AG04449 (cell line): Measurements from ENCODE around the gene TMEM94.

Experiments used
- CTCF ChIA-PET: fragments of 350-600 bp; formaldehyde crosslinking; extraction: SDS; loops from one replicate; lab custom pipeline; 2021; ENCODE audit warnings: antibody characterized with exemption; lab: Yijun Ruan, JAX
- POLR2A ChIA-PET: fragments of 400-600, 350-600 bp; formaldehyde crosslinking; extraction: SDS; loops from one replicate; lab custom pipeline; 2020; ENCODE audit warnings: antibody characterized with exemption, inconsistent platforms; lab: Yijun Ruan, JAX
- DNase-seq: peaks from one replicate; pipeline ENCODE4 v3.0.0-alpha.2; 2010; ENCODE audit warnings: low read depth, low spot score
- H3K4me3 ChIP-seq: 2 replicates; pipeline ENCODE4 v1.5.1; 2011; ENCODE audit warnings: low read depth, mild to moderate bottlenecking, control low read depth, low read length
- TF ChIP-seq, protein P1 (sequence below): IDR thresholded peaks from one replicate; pipeline ENCODE4 v1.5.1; 2011; ENCODE audit warnings: mild to moderate bottlenecking, moderate library complexity, low read length, control low read depth, inconsistent platforms; ENCODE audit not compliant: insufficient read depth; ENCODE audit errors: missing control alignments

TMEM94 gene

DNA sequence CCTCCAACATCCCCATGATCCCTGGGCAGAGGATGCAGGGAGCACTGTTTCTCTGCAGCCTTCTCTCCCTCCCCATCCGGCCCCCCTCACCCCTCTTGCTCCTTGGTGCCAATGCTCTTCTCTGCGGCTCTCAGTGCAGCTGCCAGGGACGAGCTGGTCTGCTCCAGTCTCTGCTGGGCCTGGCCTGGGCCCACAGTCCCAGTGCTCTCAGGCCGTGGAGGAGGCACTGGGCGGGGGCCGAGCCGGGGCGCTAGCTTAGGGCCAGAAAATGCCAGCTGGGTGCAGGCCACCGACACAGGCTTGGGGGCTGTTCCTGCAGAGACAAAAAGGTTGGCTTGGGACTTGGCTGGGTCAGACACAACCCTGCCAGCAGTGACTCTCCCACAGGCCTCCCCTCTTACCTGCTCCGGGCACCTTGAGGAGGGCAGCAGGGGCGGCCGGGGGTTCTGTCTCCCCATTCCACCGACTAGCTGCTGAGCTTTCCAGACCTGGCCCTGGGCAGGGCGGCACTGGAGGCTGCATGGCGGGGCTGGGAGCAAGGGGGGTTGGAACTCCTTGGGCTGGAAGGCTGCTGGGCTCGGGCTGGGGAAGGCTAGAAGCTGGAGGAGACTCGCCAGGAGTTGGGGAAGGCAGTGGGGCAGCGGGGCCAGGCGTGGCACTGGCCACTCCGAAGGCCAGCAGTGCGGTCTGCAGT lies 45.1 kb downstream of the TMEM94 start:
- no peak for DNase-seq
- H3K4me3 ChIP-seq = no peak overlapping the region
- TF ChIP-seq, protein P1, sequence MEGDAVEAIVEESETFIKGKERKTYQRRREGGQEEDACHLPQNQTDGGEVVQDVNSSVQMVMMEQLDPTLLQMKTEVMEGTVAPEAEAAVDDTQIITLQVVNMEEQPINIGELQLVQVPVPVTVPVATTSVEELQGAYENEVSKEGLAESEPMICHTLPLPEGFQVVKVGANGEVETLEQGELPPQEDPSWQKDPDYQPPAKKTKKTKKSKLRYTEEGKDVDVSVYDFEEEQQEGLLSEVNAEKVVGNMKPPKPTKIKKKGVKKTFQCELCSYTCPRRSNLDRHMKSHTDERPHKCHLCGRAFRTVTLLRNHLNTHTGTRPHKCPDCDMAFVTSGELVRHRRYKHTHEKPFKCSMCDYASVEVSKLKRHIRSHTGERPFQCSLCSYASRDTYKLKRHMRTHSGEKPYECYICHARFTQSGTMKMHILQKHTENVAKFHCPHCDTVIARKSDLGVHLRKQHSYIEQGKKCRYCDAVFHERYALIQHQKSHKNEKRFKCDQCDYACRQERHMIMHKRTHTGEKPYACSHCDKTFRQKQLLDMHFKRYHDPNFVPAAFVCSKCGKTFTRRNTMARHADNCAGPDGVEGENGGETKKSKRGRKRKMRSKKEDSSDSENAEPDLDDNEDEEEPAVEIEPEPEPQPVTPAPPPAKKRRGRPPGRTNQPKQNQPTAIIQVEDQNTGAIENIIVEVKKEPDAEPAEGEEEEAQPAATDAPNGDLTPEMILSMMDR = no peak
- ChIA-PET CTCF (no interaction called here), POLR2A (interaction anchor here (0.9 kb wide), 1 partner anchor 73 kb away, joined by 3 read pairs; no protein-coding TSS in a partner anchor)

- H3K4me3 ChIP-seq = no peak overlapping the region
- ChIA-PET CTCF (interaction anchor here (1.5 to 3.9 kb wide), 3 partner anchors 8 to 15 kb away, joined by 5 to 15 read pairs (median 11); no protein-coding TSS in a partner anchor), POLR2A (no interaction called here)
- TF ChIP-seq, protein P1 = no peak
- no peak for DNase-seq
These were observed 45.8 kb downstream of the TMEM94 start for GRCh38 chr17:75502072-75502720.

- POLR2A ChIA-PET = no interaction called here
- no peak overlapping the region for H3K4me3 ChIP-seq
- TF ChIP-seq, protein P1 = no peak
- CTCF ChIA-PET = interaction anchor here (0.7 to 3.9 kb wide), 9 partner anchors 8 to 245 kb away, joined by 3 to 15 read pairs (median 3); partner anchors contain the start of gene TSEN54
- DNase-seq = no peak
These were observed 46.4 kb downstream of the TMEM94 start for GRCh38 chr17:75502721-75503329.

DNA sequence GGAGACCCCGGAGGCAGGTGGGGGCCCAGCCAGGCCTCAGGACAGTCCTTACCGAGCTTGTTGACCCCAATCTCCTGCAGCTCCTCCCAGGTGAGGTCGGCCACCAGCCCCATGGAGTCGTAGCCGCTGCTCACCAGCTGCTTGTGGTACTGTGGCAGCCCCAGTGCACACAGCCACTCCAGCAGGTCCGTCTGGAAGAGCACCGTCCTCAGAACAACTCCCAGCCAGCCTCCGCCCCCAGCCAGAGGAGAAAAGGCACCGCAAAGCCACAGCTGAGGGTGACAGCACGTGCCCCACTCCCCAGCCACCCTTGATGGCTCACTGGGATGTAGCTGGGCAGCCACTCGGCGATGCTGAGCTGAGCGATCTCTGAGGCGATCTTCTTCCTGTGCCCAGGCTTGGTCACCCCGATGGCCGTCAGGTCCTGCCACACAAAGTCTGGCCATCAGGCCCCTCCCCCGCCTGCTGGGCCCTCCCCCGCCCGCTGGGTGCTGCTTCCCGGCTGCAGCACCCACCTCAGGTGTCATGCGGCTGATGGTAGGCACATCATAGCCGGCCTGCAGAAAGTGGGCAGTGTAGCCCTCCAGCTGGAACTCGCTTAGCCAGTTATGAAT lies 47.0 kb downstream of the TMEM94 start:
- TF ChIP-seq, protein P1 = no peak
- H3K4me3 ChIP-seq = no peak overlapping the region
- POLR2A ChIA-PET = no interaction called here
- CTCF ChIA-PET = interaction anchor here (0.7 to 3.9 kb wide), 10 partner anchors 9 to 244 kb away, joined by 3 to 15 read pairs (median 3); partner anchors contain the start of gene TSEN54
- DNase-seq = no peak

- TF ChIP-seq, protein P1 = no peak
- no peak for DNase-seq
- CTCF ChIA-PET = interaction anchor here (0.9 to 3.9 kb wide), 8 partner anchors 9 to 244 kb away, joined by 3 to 15 read pairs (median 3); partner anchors contain the start of gene TSEN54
- POLR2A ChIA-PET = no interaction called here
- no peak overlapping the region for H3K4me3 ChIP-seq
These were observed 47.5 kb downstream of the TMEM94 start for GRCh38 chr17:75503976-75504346.
